Caki2 (cell line): ENCODE measurements around the gene CHST12. TPM values are rescaled to one million over a fixed set of nuclear protein-coding genes. Genes with fewer than 3 reads are reported as not detected.
"Not testable (repeated sequence)": the region's sequence is repeated elsewhere in the genome, so short reads cannot be mapped to it uniquely, and the experiment has no call there.

Source experiments
- DNase-seq: peaks from one replicate; pipeline ENCODE4 v3.0.0-alpha.2; 2015; ENCODE audit warnings: low read depth
- in situ Hi-C: cut with HindIII; loops from 2 replicates; pipeline ENCODE4 v1.10.0; 2016; ENCODE audit warnings: low sequenced_read_pairs, low pct_unique_long_range_greater_than_20kb, mixed read lengths
- total RNA-seq: library from RNA; depleted of rRNA; stranded (reverse); fragments of >200 nt; shearing (Covaris generic); gene quantifications from 2 replicates; pipeline ENCODE4 v1.2.3, GENCODE V29; 2014; ENCODE audit warnings: low replicate concordance

CHST12 gene
- total RNA-seq, 1 experiment from 2014 or later, result 12.7 TPM

GRCh38 chr7:2374830-2375728 is 28.3 kb upstream of the CHST12 start:
- no peak for DNase-seq
- in situ Hi-C loops, result no loop called here

DNA sequence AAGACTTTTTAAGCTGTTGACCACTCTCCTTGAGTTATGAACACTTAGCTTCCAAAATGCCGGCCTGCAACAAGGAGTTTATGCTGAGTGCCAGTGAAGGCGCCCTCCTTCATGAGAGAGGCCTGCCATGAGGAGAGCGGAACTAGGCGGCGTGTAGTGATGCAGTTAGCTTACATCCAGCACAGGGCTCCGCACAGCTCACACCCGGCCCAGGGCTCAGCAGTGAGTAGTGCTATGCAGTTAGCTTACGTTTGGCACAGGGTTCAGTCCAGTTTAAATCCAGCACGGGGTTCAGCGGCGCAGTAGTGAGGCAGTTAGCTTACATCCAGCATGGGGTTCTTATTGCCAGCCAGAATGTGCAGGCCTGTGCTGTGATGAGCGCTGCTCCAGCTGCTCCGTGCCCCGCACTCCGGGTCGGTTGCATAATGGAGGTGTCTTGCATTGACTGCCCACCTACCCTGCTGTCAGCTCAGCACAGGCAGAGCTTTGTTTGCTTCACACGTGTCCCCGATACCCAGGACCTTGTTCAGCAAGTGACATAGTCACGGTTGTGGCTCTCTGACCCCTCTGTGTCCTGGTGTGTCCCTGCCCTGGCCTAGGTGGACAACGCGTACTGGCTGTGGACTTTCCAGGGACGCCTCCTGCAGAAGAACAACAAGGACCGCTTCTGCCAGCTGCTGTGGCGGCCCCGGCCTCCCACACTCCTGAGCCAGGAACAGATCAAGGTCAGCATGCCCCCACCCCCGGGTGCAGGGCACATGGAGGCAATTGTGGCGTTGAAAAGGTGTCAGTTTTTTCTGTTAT is 26.9 kb upstream of the CHST12 start:
- no peak for DNase-seq

GRCh38 chr7:2377492-2377891 is 25.9 kb upstream of the CHST12 start:
- DNase-seq, in situ Hi-C loops: not testable (repeated sequence)

More for the DNA sequence above, 26.9 kb upstream of the CHST12 start:
- in situ Hi-C loops, result no loop called here

- DNase-seq, in situ Hi-C loops: not testable (repeated sequence)
These were observed 25.3 kb upstream of the CHST12 start for GRCh38 chr7:2378125-2378524.

- in situ Hi-C loops, result no loop called here
- no peak for DNase-seq
These were observed 24.2 kb upstream of the CHST12 start for GRCh38 chr7:2379161-2379560.

GRCh38 chr7:2379821-2380450 is 23.5 kb upstream of the CHST12 start:
- no peak for DNase-seq
- in situ Hi-C loops, result no loop called here

GRCh38 chr7:2380461-2380860 is 22.9 kb upstream of the CHST12 start:
- in situ Hi-C loops, result no loop called here
- no peak for DNase-seq

DNA sequence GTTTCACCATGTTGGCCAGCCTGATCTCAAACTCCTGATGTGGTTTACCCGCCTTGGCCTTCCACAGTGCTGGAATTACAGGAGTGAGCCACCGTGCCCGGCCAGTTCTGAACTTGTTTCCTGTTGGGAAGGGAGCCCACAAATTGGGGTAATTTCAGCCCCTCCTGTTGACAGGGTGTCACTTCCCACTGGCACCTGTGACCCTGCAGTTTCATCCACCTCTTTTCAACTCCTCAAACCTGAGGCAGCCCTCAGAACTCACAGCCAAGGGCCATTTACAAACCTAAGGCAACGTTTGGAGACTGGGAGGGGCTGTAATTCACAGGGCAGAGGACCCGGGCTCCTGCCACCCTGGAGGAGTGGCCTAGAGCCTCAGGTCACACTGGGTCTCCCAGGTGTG is 22.2 kb upstream of the CHST12 start:
- in situ Hi-C loops, result no loop called here
- DNase-seq, result no peak

GRCh38 chr7:2381881-2382509 is 21.4 kb upstream of the CHST12 start:
- in situ Hi-C loops, result no loop called here
- DNase-seq, result no peak

- DNase-seq, result no peak
- in situ Hi-C loops, result no loop called here
These were observed 19.7 kb upstream of the CHST12 start for GRCh38 chr7:2383543-2384274.

DNA sequence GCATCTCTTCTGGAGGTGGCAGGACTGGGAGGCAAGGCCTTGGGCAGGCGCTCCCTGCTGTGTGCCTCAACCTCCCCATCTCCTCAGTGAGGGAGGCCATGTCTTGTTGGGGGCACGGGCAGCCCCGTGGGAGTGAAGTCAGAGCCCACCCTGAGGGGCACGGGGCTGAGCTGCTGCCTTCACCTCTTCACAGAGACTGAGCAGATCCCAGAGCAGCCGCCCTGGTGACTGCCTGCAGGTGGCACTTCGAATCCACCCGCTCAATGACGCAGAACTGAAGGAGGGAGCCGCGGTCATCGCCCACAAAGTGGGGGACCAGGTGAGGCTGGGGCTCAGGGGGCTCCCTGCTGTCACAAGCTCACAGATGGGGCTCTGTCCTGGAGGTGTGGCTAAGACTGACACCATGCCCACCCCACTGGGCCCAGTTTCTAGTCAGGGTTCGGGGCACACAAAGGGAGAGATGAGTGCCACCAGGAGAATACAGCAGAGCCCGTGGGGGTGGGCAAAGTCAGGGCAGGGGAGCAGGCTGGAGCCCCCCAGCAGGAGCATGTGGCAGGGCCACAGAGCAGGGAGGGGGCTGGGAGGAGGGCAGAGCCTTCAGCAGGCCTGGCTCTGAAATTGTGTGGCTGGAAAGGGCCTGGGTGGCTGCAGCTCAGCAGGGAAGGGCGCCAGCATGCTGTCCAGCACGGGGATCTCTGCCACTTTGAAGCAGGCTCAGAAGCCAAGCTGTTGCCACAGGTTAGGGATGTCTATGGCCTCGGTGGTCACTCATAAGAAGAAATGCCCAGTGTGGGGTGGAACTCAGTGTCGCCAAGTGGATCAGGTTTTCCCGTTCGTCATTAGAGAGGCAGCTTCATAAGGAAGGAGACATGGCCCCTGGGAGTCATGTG is 18.8 kb upstream of the CHST12 start:
- in situ Hi-C loops, result no loop called here
- DNase-seq, result no peak

GRCh38 chr7:2386122-2386521 is 17.3 kb upstream of the CHST12 start:
- in situ Hi-C loops, DNase-seq: not testable (repeated sequence)

GRCh38 chr7:2386964-2387669 is 16.3 kb upstream of the CHST12 start:
- DNase-seq, result no peak
- in situ Hi-C loops, result no loop called here

- no peak for DNase-seq
- in situ Hi-C loops, result no loop called here
These were observed 15.3 kb upstream of the CHST12 start for GRCh38 chr7:2387897-2388636.

GRCh38 chr7:2388637-2388954 is 14.8 kb upstream of the CHST12 start:
- no peak for DNase-seq
- in situ Hi-C loops, result no loop called here
